ENCODE data around the gene EIF3J.
"Not testable (repeated sequence)": the region's sequence is repeated elsewhere in the genome, so short reads cannot be mapped to it uniquely, and the experiment has no call there.

Gene EIF3J

GRCh38 chr15:44529864-44530604, 6.9 kb upstream of the EIF3J start:
- Histone ChIP-seq H4K8ac (ENCODE audit: low read depth, low read length) (no peak overlapping the region), H3K14ac (ENCODE audit: low read length) (no peak overlapping the region), H3K9ac (ENCODE audit: low read length) (no peak overlapping the region), H3K4me1 (ENCODE audit: control insufficient read depth in 1 of 2, insufficient read depth in 2 of 2, low read length in 2 of 2) (no peaks in the 10 kb centered on the region), H3K27ac (ENCODE audit: low read depth, low read length) (no peak overlapping the region), H3K27me3 (ENCODE audit: insufficient read depth, low read length) (no peaks in the 10 kb centered on the region), H3K9me3 (ENCODE audit: insufficient read depth, low read depth, low read length) (no peaks in the 10 kb centered on the region), H2BK5ac (ENCODE audit: low read depth, low read length, poor library complexity) (no peak overlapping the region), H2AK5ac (ENCODE audit: low read length) (no peak overlapping the region), H3K23ac (ENCODE audit: low read length) (no peak overlapping the region), H2AFZ (ENCODE audit: insufficient read depth, low read length, poor library complexity) (no peak overlapping the region), H2BK12ac (ENCODE audit: low read length) (no peak overlapping the region), H3K4ac (ENCODE audit: low read depth, low read length) (no peak overlapping the region), H3K4me2 (ENCODE audit: low read length) (no peak overlapping the region), H3K18ac (ENCODE audit: low read length) (no peak overlapping the region), H4K12ac (ENCODE audit: low read depth, low read length) (no peak overlapping the region), H2BK120ac (ENCODE audit: insufficient read depth, low read length, poor library complexity) (no peak overlapping the region), H3K79me2 (ENCODE audit: control insufficient read depth, insufficient read depth, low read length, poor library complexity) (no peaks in the 10 kb centered on the region), H4K91ac (ENCODE audit: low read depth, low read length) (no peak overlapping the region), H3K36me3 (ENCODE audit: control insufficient read depth in 1 of 2, insufficient read depth in 2 of 2, low read length in 2 of 2) (peaks cover 0 to 1% of the 10 kb centered on the region in 2 experiments), H3K4me3 (ENCODE audit: low read depth, low read length) (no peak overlapping the region), H3K79me1 (ENCODE audit: low read length) (no peaks in the 10 kb centered on the region)
- no CpG with 5 or more reads among the region's 10 CpGs for WGBS (ENCODE audit: extremely low coverage, insufficient coverage, insufficient read length)
- DNase-seq = no peak

GRCh38 chr15:44530653-44531052, 6.3 kb upstream of the EIF3J start:
- H3K79me2 ChIP-seq (ENCODE audit: control insufficient read depth, insufficient read depth, low read length, poor library complexity) = no peaks in the 10 kb centered on the region
- no CpG with 5 or more reads among the region's 3 CpGs for WGBS (ENCODE audit: extremely low coverage, insufficient coverage, insufficient read length)
- no peak overlapping the region for H3K4me2 ChIP-seq (ENCODE audit: low read length)

GRCh38 chr15:44532275-44532674, 4.7 kb upstream of the EIF3J start:
- WGBS (ENCODE audit: extremely low coverage, insufficient coverage, insufficient read length) = no CpG with 5 or more reads among the region's 5 CpGs
- not testable (repeated sequence) for H4K91ac ChIP-seq (ENCODE audit: low read depth, low read length)

More at GRCh38 chr15:44530653-44531052, 6.3 kb upstream of the EIF3J start:
- Histone ChIP-seq H2AFZ (ENCODE audit: insufficient read depth, low read length, poor library complexity) (no peak overlapping the region), H2BK5ac (ENCODE audit: low read depth, low read length, poor library complexity) (no peak overlapping the region), H3K79me1 (ENCODE audit: low read length) (no peaks in the 10 kb centered on the region), H2BK12ac (ENCODE audit: low read length) (no peak overlapping the region), H3K18ac (ENCODE audit: low read length) (no peak overlapping the region), H3K9me3 (ENCODE audit: insufficient read depth, low read depth, low read length) (no peaks in the 10 kb centered on the region), H3K14ac (ENCODE audit: low read length) (no peak overlapping the region), H4K12ac (ENCODE audit: low read depth, low read length) (no peak overlapping the region), H3K27ac (ENCODE audit: low read depth, low read length) (no peak overlapping the region), H4K8ac (ENCODE audit: low read depth, low read length) (no peak overlapping the region), H3K4ac (ENCODE audit: low read depth, low read length) (no peak overlapping the region), H3K4me1 (ENCODE audit: control insufficient read depth in 1 of 2, insufficient read depth in 2 of 2, low read length in 2 of 2) (peaks cover 0 to 3% of the 10 kb centered on the region in 2 experiments), H3K36me3 (ENCODE audit: control insufficient read depth in 1 of 2, insufficient read depth in 2 of 2, low read length in 2 of 2) (peaks cover 0 to 2% of the 10 kb centered on the region in 2 experiments), H4K91ac (ENCODE audit: low read depth, low read length) (no peak overlapping the region), H3K23ac (ENCODE audit: low read length) (no peak overlapping the region), H3K9ac (ENCODE audit: low read length) (no peak overlapping the region), H3K4me3 (ENCODE audit: low read depth, low read length) (no peak overlapping the region), H3K27me3 (ENCODE audit: insufficient read depth, low read length) (no peaks in the 10 kb centered on the region), H2BK120ac (ENCODE audit: insufficient read depth, low read length, poor library complexity) (no peak overlapping the region), H2AK5ac (ENCODE audit: low read length) (no peak overlapping the region)
- no peak for DNase-seq

GRCh38 chr15:44532689-44533088, 4.3 kb upstream of the EIF3J start:
- no peak overlapping the region for H2AFZ ChIP-seq (ENCODE audit: insufficient read depth, low read length, poor library complexity)
- no peak overlapping the region for H2AK5ac ChIP-seq (ENCODE audit: low read length)
- no peak overlapping the region for H4K8ac ChIP-seq (ENCODE audit: low read depth, low read length)
- H4K12ac ChIP-seq (ENCODE audit: low read depth, low read length) = no peak overlapping the region
- no peak overlapping the region for H3K4ac ChIP-seq (ENCODE audit: low read depth, low read length)
- no peak overlapping the region for H3K4me2 ChIP-seq (ENCODE audit: low read length)
- H3K9ac ChIP-seq (ENCODE audit: low read length) = no peak overlapping the region
- H2BK120ac ChIP-seq (ENCODE audit: insufficient read depth, low read length, poor library complexity) = no peak overlapping the region
- H3K36me3 ChIP-seq (ENCODE audit: control insufficient read depth in 1 of 2, insufficient read depth in 2 of 2, low read length in 2 of 2) = peaks cover 0 to 2% of the 10 kb centered on the region in 2 experiments
- H3K14ac ChIP-seq (ENCODE audit: low read length) = no peak overlapping the region
- H3K4me1 ChIP-seq (ENCODE audit: control insufficient read depth in 1 of 2, insufficient read depth in 2 of 2, low read length in 2 of 2) = peaks cover 0 to 3% of the 10 kb centered on the region in 2 experiments
- no peak for DNase-seq
- H4K91ac ChIP-seq (ENCODE audit: low read depth, low read length) = no peak overlapping the region
- H3K23ac ChIP-seq (ENCODE audit: low read length) = no peak overlapping the region
- H3K27ac ChIP-seq (ENCODE audit: low read depth, low read length) = no peak overlapping the region
- H2BK5ac ChIP-seq (ENCODE audit: low read depth, low read length, poor library complexity) = no peak overlapping the region
- H3K79me1 ChIP-seq (ENCODE audit: low read length) = peaks cover 12% of the 10 kb centered on the region
- H3K9me3 ChIP-seq (ENCODE audit: insufficient read depth, low read depth, low read length) = no peaks in the 10 kb centered on the region
- WGBS (ENCODE audit: extremely low coverage, insufficient coverage, insufficient read length) = no CpG with 5 or more reads among the region's 3 CpGs
- no peak overlapping the region for H3K4me3 ChIP-seq (ENCODE audit: low read depth, low read length)
- peaks cover 10% of the 10 kb centered on the region for H3K79me2 ChIP-seq (ENCODE audit: control insufficient read depth, insufficient read depth, low read length, poor library complexity)
- no peak overlapping the region for H3K18ac ChIP-seq (ENCODE audit: low read length)
- H2BK12ac ChIP-seq (ENCODE audit: low read length) = no peak overlapping the region
- no peaks in the 10 kb centered on the region for H3K27me3 ChIP-seq (ENCODE audit: insufficient read depth, low read length)

More at GRCh38 chr15:44532275-44532674, 4.7 kb upstream of the EIF3J start:
- not testable (repeated sequence) for H3K9ac ChIP-seq (ENCODE audit: low read length); H3K4me2 ChIP-seq (ENCODE audit: low read length); H2BK120ac ChIP-seq (ENCODE audit: insufficient read depth, low read length, poor library complexity); H2BK12ac ChIP-seq (ENCODE audit: low read length); H2AFZ ChIP-seq (ENCODE audit: insufficient read depth, low read length, poor library complexity); H3K18ac ChIP-seq (ENCODE audit: low read length); H2BK5ac ChIP-seq (ENCODE audit: low read depth, low read length, poor library complexity); H4K12ac ChIP-seq (ENCODE audit: low read depth, low read length); DNase-seq; H3K36me3 ChIP-seq (ENCODE audit: control insufficient read depth in 1 of 2, insufficient read depth in 2 of 2, low read length in 2 of 2); H3K27ac ChIP-seq (ENCODE audit: low read depth, low read length); H3K4ac ChIP-seq (ENCODE audit: low read depth, low read length); H3K27me3 ChIP-seq (ENCODE audit: insufficient read depth, low read length); H3K4me3 ChIP-seq (ENCODE audit: low read depth, low read length); H3K4me1 ChIP-seq (ENCODE audit: control insufficient read depth in 1 of 2, insufficient read depth in 2 of 2, low read length in 2 of 2); H3K23ac ChIP-seq (ENCODE audit: low read length); H3K79me1 ChIP-seq (ENCODE audit: low read length); H2AK5ac ChIP-seq (ENCODE audit: low read length); H3K9me3 ChIP-seq (ENCODE audit: insufficient read depth, low read depth, low read length); H3K14ac ChIP-seq (ENCODE audit: low read length); H3K79me2 ChIP-seq (ENCODE audit: control insufficient read depth, insufficient read depth, low read length, poor library complexity); H4K8ac ChIP-seq (ENCODE audit: low read depth, low read length)
